KMS-11 (cell line): Measurements from ENCODE around the gene HUS1B.

Source experiments
- H2AFZ ChIP-seq: fragments of 200-600 bp; sonication (generic); 2 replicates; pipeline ENCODE4 v1.6.1; 2016; ENCODE audit warnings: antibody characterized with exemption, mixed run types, low read depth
- H3K27ac ChIP-seq: fragments of 200-600 bp; sonication (generic); 2 replicates; pipeline ENCODE4 v1.6.1; 2016; ENCODE audit warnings: mild to moderate bottlenecking, mixed run types
- H3K27me3 ChIP-seq: fragments of 200-600 bp; sonication (generic); 2 replicates; pipeline ENCODE4 v1.6.1; 2017; ENCODE audit warnings: mild to moderate bottlenecking, low read depth, mixed run types, moderate library complexity; ENCODE audit not compliant: insufficient read depth
- H3K36me3 ChIP-seq: fragments of 200-600 bp; sonication (generic); 2 replicates; pipeline ENCODE4 v1.6.1; 2017; ENCODE audit warnings: mild to moderate bottlenecking, mixed run types; ENCODE audit not compliant: insufficient read depth
- H3K4me1 ChIP-seq: fragments of 200-600 bp; sonication (generic); 2 replicates; pipeline ENCODE4 v1.6.1; 2016; ENCODE audit warnings: mild to moderate bottlenecking, low read depth, mixed run types; ENCODE audit not compliant: poor library complexity, severe bottlenecking
- H3K4me2 ChIP-seq: fragments of 200-600 bp; sonication (generic); 2 replicates; pipeline ENCODE4 v1.7.0; 2016; ENCODE audit warnings: mild to moderate bottlenecking, mixed run types
- H3K4me3 ChIP-seq: fragments of 200-600 bp; sonication (generic); IDR thresholded peaks from 2 replicates; pipeline ENCODE4 v1.6.1; 2017; ENCODE audit warnings: low read depth, low read length, mixed read lengths; ENCODE audit not compliant: insufficient read depth
- H3K79me2 ChIP-seq: fragments of 200-600 bp; sonication (generic); 2 replicates; pipeline ENCODE4 v1.6.1; 2016; ENCODE audit warnings: low read depth, mixed run types; ENCODE audit not compliant: insufficient read depth
- H3K9ac ChIP-seq: fragments of 200-600 bp; sonication (generic); 2 replicates; pipeline ENCODE4 v1.6.1; 2016; ENCODE audit warnings: mild to moderate bottlenecking, mixed run types
- H4K20me1 ChIP-seq: fragments of 200-600 bp; sonication (generic); 2 replicates; pipeline ENCODE4 v1.6.1; 2016; ENCODE audit warnings: mild to moderate bottlenecking, mixed run types; ENCODE audit not compliant: insufficient read depth
- TF ChIP-seq, protein P1 (sequence below): fragments of 200-600 bp; sonication (generic); conservative IDR thresholded peaks from 2 replicates; pipeline ENCODE4 v1.6.1; 2017; ENCODE audit warnings: low read depth, mild to moderate bottlenecking, antibody characterized with exemption, low read length, moderate library complexity, mixed read lengths

The HUS1B gene

DNA sequence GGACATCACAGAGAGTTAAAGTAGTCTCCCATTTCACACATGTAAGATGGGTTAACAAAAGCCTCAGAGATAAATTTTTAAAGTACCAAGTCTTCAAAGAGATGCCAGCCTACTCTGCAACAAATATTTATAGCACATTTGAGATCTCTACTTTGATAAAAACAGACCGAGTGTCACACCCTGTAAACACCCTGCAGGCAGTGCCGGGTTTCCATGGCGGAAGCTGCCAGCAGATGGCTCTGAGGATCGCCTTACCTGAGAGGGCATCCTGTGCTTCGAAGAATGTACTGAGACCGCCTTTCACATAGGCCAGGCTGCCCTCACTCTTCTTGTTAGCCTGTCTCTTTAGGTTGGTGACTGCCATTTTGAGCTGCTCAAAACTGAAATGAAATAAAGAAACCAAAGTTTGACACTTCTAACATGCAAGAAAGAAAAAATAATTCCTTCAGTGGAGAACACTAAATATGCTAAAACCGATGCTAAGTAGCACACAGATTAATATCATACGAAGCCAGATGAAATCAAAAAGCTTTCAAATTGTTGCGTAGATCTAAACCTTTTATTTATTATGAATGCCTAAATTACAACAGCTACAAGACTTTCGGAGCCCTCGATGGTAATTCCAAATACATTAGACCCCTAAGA, 39.3 kb downstream of the HUS1B start:
- Histone ChIP-seq H3K4me3 (no peak overlapping the region), H3K27me3 (no peaks in the 10 kb centered on the region), H3K4me2 (no peak overlapping the region), H3K79me2 (no peaks in the 10 kb centered on the region), H3K27ac (no peak overlapping the region), H3K4me1 (no peaks in the 10 kb centered on the region), H4K20me1 (no peaks in the 10 kb centered on the region), H3K9ac (no peak overlapping the region), H3K36me3 (no peaks in the 10 kb centered on the region), H2AFZ (no peak overlapping the region)
- TF ChIP-seq, protein P1, sequence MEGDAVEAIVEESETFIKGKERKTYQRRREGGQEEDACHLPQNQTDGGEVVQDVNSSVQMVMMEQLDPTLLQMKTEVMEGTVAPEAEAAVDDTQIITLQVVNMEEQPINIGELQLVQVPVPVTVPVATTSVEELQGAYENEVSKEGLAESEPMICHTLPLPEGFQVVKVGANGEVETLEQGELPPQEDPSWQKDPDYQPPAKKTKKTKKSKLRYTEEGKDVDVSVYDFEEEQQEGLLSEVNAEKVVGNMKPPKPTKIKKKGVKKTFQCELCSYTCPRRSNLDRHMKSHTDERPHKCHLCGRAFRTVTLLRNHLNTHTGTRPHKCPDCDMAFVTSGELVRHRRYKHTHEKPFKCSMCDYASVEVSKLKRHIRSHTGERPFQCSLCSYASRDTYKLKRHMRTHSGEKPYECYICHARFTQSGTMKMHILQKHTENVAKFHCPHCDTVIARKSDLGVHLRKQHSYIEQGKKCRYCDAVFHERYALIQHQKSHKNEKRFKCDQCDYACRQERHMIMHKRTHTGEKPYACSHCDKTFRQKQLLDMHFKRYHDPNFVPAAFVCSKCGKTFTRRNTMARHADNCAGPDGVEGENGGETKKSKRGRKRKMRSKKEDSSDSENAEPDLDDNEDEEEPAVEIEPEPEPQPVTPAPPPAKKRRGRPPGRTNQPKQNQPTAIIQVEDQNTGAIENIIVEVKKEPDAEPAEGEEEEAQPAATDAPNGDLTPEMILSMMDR: no peak

DNA sequence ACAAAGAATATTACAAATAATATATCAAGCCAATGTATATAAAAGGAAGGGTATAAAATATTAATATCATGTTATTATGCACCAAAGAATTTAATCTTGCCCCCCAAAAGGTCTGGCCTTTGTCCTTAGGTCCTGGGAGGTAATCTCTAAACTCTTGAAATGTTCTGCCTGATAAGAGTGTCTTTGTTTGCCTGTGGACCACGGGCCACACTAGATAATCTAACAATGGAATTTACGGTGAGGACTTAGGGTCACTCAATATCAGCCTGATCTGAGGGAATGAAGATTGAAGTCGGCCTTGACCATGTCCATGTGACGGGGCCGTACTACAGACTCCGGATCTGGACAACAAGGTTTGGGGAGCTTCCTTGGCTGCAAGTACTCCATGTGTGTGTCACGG, 42.9 kb downstream of the HUS1B start:
- Histone ChIP-seq H3K4me2 (no peak overlapping the region), H3K4me3 (no peak overlapping the region), H3K79me2 (no peaks in the 10 kb centered on the region), H3K36me3 (no peaks in the 10 kb centered on the region), H3K27me3 (no peaks in the 10 kb centered on the region), H2AFZ (no peak overlapping the region), H4K20me1 (no peaks in the 10 kb centered on the region), H3K4me1 (no peaks in the 10 kb centered on the region), H3K27ac (no peak overlapping the region), H3K9ac (no peak overlapping the region)
- TF ChIP-seq, protein P1: no peak

- H3K79me2 ChIP-seq: no peaks in the 10 kb centered on the region
- no peak overlapping the region for H3K4me3 ChIP-seq
- no peak overlapping the region for H2AFZ ChIP-seq
- H3K4me2 ChIP-seq: no peak overlapping the region
- no peak overlapping the region for H3K27ac ChIP-seq
- no peak overlapping the region for H3K9ac ChIP-seq
- H3K4me1 ChIP-seq: no peaks in the 10 kb centered on the region
- H4K20me1 ChIP-seq: no peaks in the 10 kb centered on the region
- H3K27me3 ChIP-seq: no peaks in the 10 kb centered on the region
- TF ChIP-seq, protein P1: no peak
- H3K36me3 ChIP-seq: no peaks in the 10 kb centered on the region
Observed at GRCh38 chr6:611928-612327, 45.0 kb downstream of the HUS1B start.

GRCh38 chr6:610882-611281, 46.0 kb downstream of the HUS1B start:
- H3K4me3 ChIP-seq: no peak overlapping the region
- H4K20me1 ChIP-seq: no peaks in the 10 kb centered on the region
- H3K4me2 ChIP-seq: no peak overlapping the region
- no peak overlapping the region for H3K27ac ChIP-seq
- H3K9ac ChIP-seq: no peak overlapping the region
- no peaks in the 10 kb centered on the region for H3K79me2 ChIP-seq
- H3K27me3 ChIP-seq: no peaks in the 10 kb centered on the region
- TF ChIP-seq, protein P1: no peak
- no peaks in the 10 kb centered on the region for H3K36me3 ChIP-seq
- no peak overlapping the region for H2AFZ ChIP-seq
- H3K4me1 ChIP-seq: no peaks in the 10 kb centered on the region
